Measurements from ENCODE around the gene ATF7. TPM values are rescaled to one million over a fixed set of nuclear protein-coding genes. Genes with fewer than 3 reads are reported as not detected.

The ATF7 gene
- total RNA-seq, 1 donor, result 28.6 TPM

GRCh38 chr12:53593031-53593430 is 33.2 kb downstream of the ATF7 start:
- H3K4me3 ChIP-seq (ENCODE audit: low read depth, low read length), result no peak overlapping the region
- DNase-seq (ENCODE audit: low read depth), result no peak
- no peak for TF ChIP-seq CTCF (IDR thresholded peaks at IDR 0.05; ENCODE audit: insufficient read depth, low read length)

GRCh38 chr12:53592426-53592825 is 33.8 kb downstream of the ATF7 start:
- H3K4me3 ChIP-seq (ENCODE audit: low read depth, low read length), result no peak overlapping the region
- no peak for DNase-seq (ENCODE audit: low read depth)
- no peak for TF ChIP-seq CTCF (IDR thresholded peaks at IDR 0.05; ENCODE audit: insufficient read depth, low read length)

- DNase-seq (ENCODE audit: low read depth), result no peak
- H3K4me3 ChIP-seq (ENCODE audit: low read depth, low read length), result no peak overlapping the region
Observed at GRCh38 chr12:53591301-53592206, 34.6 kb downstream of the ATF7 start.

GRCh38 chr12:53590652-53591051 is 35.5 kb downstream of the ATF7 start:
- no peak for TF ChIP-seq CTCF (IDR thresholded peaks at IDR 0.05; ENCODE audit: insufficient read depth, low read length)
- H3K4me3 ChIP-seq (ENCODE audit: low read depth, low read length), result no peak overlapping the region
- no peak for DNase-seq (ENCODE audit: low read depth)

More at GRCh38 chr12:53591301-53592206, 34.6 kb downstream of the ATF7 start:
- no peak for TF ChIP-seq CTCF (IDR thresholded peaks at IDR 0.05; ENCODE audit: insufficient read depth, low read length)

- no peak overlapping the region for H3K4me3 ChIP-seq (ENCODE audit: low read depth, low read length)
- DNase-seq (ENCODE audit: low read depth), result no peak
- TF ChIP-seq CTCF (IDR thresholded peaks at IDR 0.05; ENCODE audit: insufficient read depth, low read length), result no peak
Observed at GRCh38 chr12:53589915-53590314, 36.3 kb downstream of the ATF7 start.

GRCh38 chr12:53589423-53589822 is 36.8 kb downstream of the ATF7 start:
- no peak overlapping the region for H3K4me3 ChIP-seq (ENCODE audit: low read depth, low read length)
- DNase-seq (ENCODE audit: low read depth), result no peak
- TF ChIP-seq CTCF (IDR thresholded peaks at IDR 0.05; ENCODE audit: insufficient read depth, low read length), result no peak
